Measurements from ENCODE around the gene GBA2. TPM values are rescaled to one million over a fixed set of nuclear protein-coding genes. Genes with fewer than 3 reads are reported as not detected.

Gene GBA2
- total RNA-seq, 1 donor from 2014 or later, result 95.9 TPM

GRCh38 chr9:35732800-35733541, 16.1 kb downstream of the GBA2 start:
- peak overlapping the region; percentile 99 for H3K4me3 Mint-ChIP-seq
- TF ChIP-seq, protein P1, sequence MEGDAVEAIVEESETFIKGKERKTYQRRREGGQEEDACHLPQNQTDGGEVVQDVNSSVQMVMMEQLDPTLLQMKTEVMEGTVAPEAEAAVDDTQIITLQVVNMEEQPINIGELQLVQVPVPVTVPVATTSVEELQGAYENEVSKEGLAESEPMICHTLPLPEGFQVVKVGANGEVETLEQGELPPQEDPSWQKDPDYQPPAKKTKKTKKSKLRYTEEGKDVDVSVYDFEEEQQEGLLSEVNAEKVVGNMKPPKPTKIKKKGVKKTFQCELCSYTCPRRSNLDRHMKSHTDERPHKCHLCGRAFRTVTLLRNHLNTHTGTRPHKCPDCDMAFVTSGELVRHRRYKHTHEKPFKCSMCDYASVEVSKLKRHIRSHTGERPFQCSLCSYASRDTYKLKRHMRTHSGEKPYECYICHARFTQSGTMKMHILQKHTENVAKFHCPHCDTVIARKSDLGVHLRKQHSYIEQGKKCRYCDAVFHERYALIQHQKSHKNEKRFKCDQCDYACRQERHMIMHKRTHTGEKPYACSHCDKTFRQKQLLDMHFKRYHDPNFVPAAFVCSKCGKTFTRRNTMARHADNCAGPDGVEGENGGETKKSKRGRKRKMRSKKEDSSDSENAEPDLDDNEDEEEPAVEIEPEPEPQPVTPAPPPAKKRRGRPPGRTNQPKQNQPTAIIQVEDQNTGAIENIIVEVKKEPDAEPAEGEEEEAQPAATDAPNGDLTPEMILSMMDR (conservative IDR thresholded peaks at IDR 0.05), result no peak
- H3K36me3 Mint-ChIP-seq (ENCODE audit: low read depth), result peaks cover 3% of the 10 kb centered on the region
- peak overlapping the region; percentile 85 for H3K27ac Mint-ChIP-seq (ENCODE audit: unreplicated experiment)
- peaks cover 23% of the 10 kb centered on the region for H3K4me1 Mint-ChIP-seq
- DNase-seq (ENCODE audit: low read depth, low spot score), result no peak
- H3K27me3 Mint-ChIP-seq (ENCODE audit: low read depth), result no peaks in the 10 kb centered on the region
- no peaks in the 10 kb centered on the region for H3K9me3 Mint-ChIP-seq

DNA sequence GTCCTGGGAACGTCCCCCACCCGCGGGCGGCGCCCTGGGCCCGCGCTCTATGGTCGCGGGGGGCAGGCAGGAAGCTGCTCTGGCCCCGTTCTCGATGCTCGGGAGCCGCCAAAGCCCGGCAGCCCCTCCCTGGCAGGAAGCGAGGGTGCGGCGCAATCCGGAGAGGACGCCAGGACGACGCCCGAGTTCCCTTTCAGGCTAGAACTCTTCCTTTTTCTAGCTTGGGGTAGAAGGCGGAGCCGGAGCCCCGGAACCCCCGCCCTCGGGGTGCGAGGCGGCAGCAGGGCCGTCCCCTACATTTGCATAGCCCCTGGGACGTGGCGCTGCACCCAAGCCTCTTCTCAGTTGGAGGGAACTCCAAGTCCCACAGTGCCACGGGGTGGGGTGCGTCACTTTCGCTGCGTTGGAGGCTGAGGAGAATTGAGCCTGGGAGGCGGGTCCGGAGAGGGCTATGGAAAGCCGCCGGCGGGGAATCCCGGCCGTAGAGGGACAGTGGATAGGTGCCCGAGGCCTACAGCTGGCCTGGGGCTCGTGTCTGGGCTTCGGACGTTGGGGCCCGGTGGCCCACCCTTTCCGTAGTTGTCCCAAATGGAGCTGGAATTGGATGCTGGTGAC, 16.7 kb downstream of the GBA2 start, which contains the start of the genes CREB3 and TLN1:
Gene CREB3 (plus strand): TSS at position 482 of the 615 bp plus-strand sequence. CDS start 107 bp downstream, at position 589.
Gene TLN1 (minus strand): TSS at position 11 of the 615 bp plus-strand sequence. CDS start 6,501 bp downstream, outside the sequence.
- Mint-ChIP-seq H3K27me3 (ENCODE audit: low read depth) (no peaks in the 10 kb centered on the region), H3K4me1 (peaks cover 23% of the 10 kb centered on the region), H3K27ac (ENCODE audit: unreplicated experiment) (peak within 1 kb of the TSS; percentile 96), H3K4me3 (peak within 1 kb of the TSS; percentile 99), H3K36me3 (ENCODE audit: low read depth) (peaks cover 3% of the 10 kb centered on the region), H3K9me3 (no peaks in the 10 kb centered on the region)
- peak; percentile 89 for DNase-seq (ENCODE audit: low read depth, low spot score)
- TF ChIP-seq, protein P1 (conservative IDR thresholded peaks at IDR 0.05), result no peak

- Mint-ChIP-seq H3K4me3 (peak overlapping the region; percentile 99), H3K27me3 (ENCODE audit: low read depth) (no peaks in the 10 kb centered on the region), H3K36me3 (ENCODE audit: low read depth) (peaks cover 3% of the 10 kb centered on the region), H3K9me3 (no peaks in the 10 kb centered on the region), H3K27ac (ENCODE audit: unreplicated experiment) (peak overlapping the region; percentile 96), H3K4me1 (peaks cover 20% of the 10 kb centered on the region)
- TF ChIP-seq, protein P1 (conservative IDR thresholded peaks at IDR 0.05), result no peak
- no peak for DNase-seq (ENCODE audit: low read depth, low spot score)
These were observed 17.4 kb downstream of the GBA2 start for GRCh38 chr9:35731415-35732184.

DNA sequence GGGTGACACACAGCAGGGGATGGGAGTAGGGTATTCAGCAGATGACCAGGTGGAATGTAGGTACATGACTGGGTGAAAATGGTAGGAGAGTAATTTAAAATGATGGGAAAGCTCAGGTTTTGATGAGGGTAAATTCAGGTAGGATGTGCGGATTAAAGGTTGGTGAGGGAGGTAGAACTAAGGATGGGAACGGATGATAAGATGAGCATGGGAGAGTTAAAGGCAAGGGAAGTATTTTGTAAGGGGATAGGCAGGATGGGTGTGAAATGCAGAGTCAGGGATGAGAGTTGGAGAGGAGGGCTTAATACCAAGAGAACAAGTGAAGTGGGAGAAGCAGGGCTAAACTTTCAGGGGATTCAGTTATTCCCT, 18.6 kb downstream of the GBA2 start:
- H3K27me3 Mint-ChIP-seq (ENCODE audit: low read depth), result no peaks in the 10 kb centered on the region
- DNase-seq (ENCODE audit: low read depth, low spot score), result no peak
- TF ChIP-seq, protein P1 (conservative IDR thresholded peaks at IDR 0.05), result no peak
- peak overlapping the region; percentile 64 for H3K27ac Mint-ChIP-seq (ENCODE audit: unreplicated experiment)
- H3K4me3 Mint-ChIP-seq, result no peak overlapping the region
- no peaks in the 10 kb centered on the region for H3K9me3 Mint-ChIP-seq
- H3K4me1 Mint-ChIP-seq, result peaks cover 9% of the 10 kb centered on the region
- H3K36me3 Mint-ChIP-seq (ENCODE audit: low read depth), result peaks cover 3% of the 10 kb centered on the region

- no peak for DNase-seq (ENCODE audit: low read depth, low spot score)
- Mint-ChIP-seq H3K4me3 (no peak overlapping the region), H3K4me1 (peaks cover 9% of the 10 kb centered on the region), H3K9me3 (no peaks in the 10 kb centered on the region), H3K27me3 (ENCODE audit: low read depth) (no peaks in the 10 kb centered on the region), H3K27ac (ENCODE audit: unreplicated experiment) (no peak overlapping the region), H3K36me3 (ENCODE audit: low read depth) (peaks cover 5% of the 10 kb centered on the region)
- TF ChIP-seq, protein P1 (conservative IDR thresholded peaks at IDR 0.05), result peak; percentile 60
These were observed 19.1 kb downstream of the GBA2 start for GRCh38 chr9:35729700-35730485.
